Stimulated activated naive CD8-positive, alpha-beta T cell treated with anti-CD3 and anti-CD28 coated beads, Interleukin-15, Interleukin-2, amounts not matched to agents 100 ng/mL and 50 ng/mL, for 24 hours (primary cell): ENCODE results near the gene LIN9.
"Not testable (repeated sequence)": the region's sequence is repeated elsewhere in the genome, so short reads cannot be mapped to it uniquely, and the experiment has no call there.

Experiments used
- H3K27ac Mint-ChIP-seq: one replicate; pipeline ENCODE4 v1.8.0; 2021; ENCODE audit warnings: mild to moderate bottlenecking, mixed read lengths
- H3K27me3 Mint-ChIP-seq: one replicate; pipeline ENCODE4 v1.8.0; 2021; ENCODE audit warnings: mixed read lengths
- H3K36me3 Mint-ChIP-seq: one replicate; pipeline ENCODE4 v1.8.0; 2021; ENCODE audit warnings: low read depth, mixed read lengths
- H3K4me1 Mint-ChIP-seq: one replicate; pipeline ENCODE4 v1.8.0; 2021; ENCODE audit warnings: low read depth, mixed read lengths
- H3K4me3 Mint-ChIP-seq: one replicate; pipeline ENCODE4 v1.8.0; 2021; ENCODE audit warnings: mild to moderate bottlenecking, mixed read lengths
- H3K9me3 Mint-ChIP-seq: one replicate; pipeline ENCODE4 v1.8.0; 2021; ENCODE audit warnings: mixed read lengths

LIN9 gene

GRCh38 chr1:226202666-226203065 is 106.3 kb downstream of the LIN9 start:
- not testable (repeated sequence) for H3K27me3 Mint-ChIP-seq

GRCh38 chr1:226202246-226202645 is 106.7 kb downstream of the LIN9 start:
- Mint-ChIP-seq H3K9me3 (no peaks in the 10 kb centered on the region), H3K27ac (no peak overlapping the region), H3K36me3 (no peaks in the 10 kb centered on the region), H3K27me3 (peaks cover 9% of the 10 kb centered on the region), H3K4me3 (no peak overlapping the region), H3K4me1 (no peaks in the 10 kb centered on the region)

More at GRCh38 chr1:226202666-226203065, 106.3 kb downstream of the LIN9 start:
- not testable (repeated sequence) for H3K27ac Mint-ChIP-seq, H3K9me3 Mint-ChIP-seq, H3K4me1 Mint-ChIP-seq, H3K36me3 Mint-ChIP-seq, H3K4me3 Mint-ChIP-seq

GRCh38 chr1:226201029-226201593 is 107.9 kb downstream of the LIN9 start:
- peaks cover 9% of the 10 kb centered on the region for H3K27me3 Mint-ChIP-seq
- no peak overlapping the region for H3K27ac Mint-ChIP-seq
- H3K36me3 Mint-ChIP-seq = no peaks in the 10 kb centered on the region
- no peak overlapping the region for H3K4me3 Mint-ChIP-seq
- no peaks in the 10 kb centered on the region for H3K4me1 Mint-ChIP-seq
- H3K9me3 Mint-ChIP-seq = no peaks in the 10 kb centered on the region

GRCh38 chr1:226199971-226200370 is 109.0 kb downstream of the LIN9 start:
- H3K27me3 Mint-ChIP-seq = peaks cover 9% of the 10 kb centered on the region
- H3K4me3 Mint-ChIP-seq = no peak overlapping the region
- no peaks in the 10 kb centered on the region for H3K36me3 Mint-ChIP-seq
- no peak overlapping the region for H3K27ac Mint-ChIP-seq
- no peaks in the 10 kb centered on the region for H3K9me3 Mint-ChIP-seq
- H3K4me1 Mint-ChIP-seq = no peaks in the 10 kb centered on the region

GRCh38 chr1:226195144-226195543 is 113.8 kb downstream of the LIN9 start:
- H3K27me3 Mint-ChIP-seq = peaks cover 6% of the 10 kb centered on the region
- no peaks in the 10 kb centered on the region for H3K36me3 Mint-ChIP-seq
- no peaks in the 10 kb centered on the region for H3K4me1 Mint-ChIP-seq
- no peak overlapping the region for H3K27ac Mint-ChIP-seq
- H3K9me3 Mint-ChIP-seq = no peaks in the 10 kb centered on the region
- H3K4me3 Mint-ChIP-seq = no peak overlapping the region

- peak overlapping the region; percentile 91 for H3K27ac Mint-ChIP-seq
- peak overlapping the region; percentile 96 for H3K4me3 Mint-ChIP-seq
- H3K9me3 Mint-ChIP-seq = no peaks in the 10 kb centered on the region
- peaks cover 4% of the 10 kb centered on the region for H3K36me3 Mint-ChIP-seq
- H3K27me3 Mint-ChIP-seq = no peaks in the 10 kb centered on the region
- H3K4me1 Mint-ChIP-seq = peaks cover 28% of the 10 kb centered on the region
Measured at GRCh38 chr1:226187380-226187779, 121.6 kb downstream of the LIN9 start.

GRCh38 chr1:226187019-226187322 is 122.0 kb downstream of the LIN9 start:
- peaks cover 32% of the 10 kb centered on the region for H3K4me1 Mint-ChIP-seq
- H3K27me3 Mint-ChIP-seq = no peaks in the 10 kb centered on the region
- H3K4me3 Mint-ChIP-seq = peak overlapping the region; percentile 96
- peak overlapping the region; percentile 91 for H3K27ac Mint-ChIP-seq
- no peaks in the 10 kb centered on the region for H3K9me3 Mint-ChIP-seq
- peaks cover 7% of the 10 kb centered on the region for H3K36me3 Mint-ChIP-seq

GRCh38 chr1:226186124-226187018 is 122.6 kb downstream of the LIN9 start, which contains the start of gene ACBD3:
Gene ACBD3 (minus strand): TSS chr1:226186741. CDS start chr1:226186675, 66 bp downstream.
- Mint-ChIP-seq H3K4me3 (peak within 1 kb of the TSS; percentile 96), H3K27ac (peak within 1 kb of the TSS; percentile 93), H3K9me3 (no peaks in the 10 kb centered on the region), H3K27me3 (no peaks in the 10 kb centered on the region), H3K36me3 (peaks cover 13% of the 10 kb centered on the region), H3K4me1 (peaks cover 38% of the 10 kb centered on the region)

- Mint-ChIP-seq H3K4me3 (peak overlapping the region; percentile 96), H3K9me3 (no peaks in the 10 kb centered on the region), H3K4me1 (peaks cover 48% of the 10 kb centered on the region), H3K27ac (peak overlapping the region; percentile 93), H3K36me3 (peaks cover 21% of the 10 kb centered on the region), H3K27me3 (no peaks in the 10 kb centered on the region)
Measured at GRCh38 chr1:226185141-226186036, 123.6 kb downstream of the LIN9 start.

GRCh38 chr1:226181996-226182714 is 126.8 kb downstream of the LIN9 start:
- H3K9me3 Mint-ChIP-seq = no peaks in the 10 kb centered on the region
- H3K36me3 Mint-ChIP-seq = peaks cover 39% of the 10 kb centered on the region
- peaks cover 65% of the 10 kb centered on the region for H3K4me1 Mint-ChIP-seq
- no peak overlapping the region for H3K27ac Mint-ChIP-seq
- peak overlapping the region; percentile 7 for H3K4me3 Mint-ChIP-seq
- no peaks in the 10 kb centered on the region for H3K27me3 Mint-ChIP-seq
